GM23338 (cell line): ENCODE measurements around the gene PLA2G4F. TPM values are rescaled to one million over a fixed set of nuclear protein-coding genes. Genes with fewer than 3 reads are reported as not detected.

Source experiments
- ATAC-seq: fragments of 200-7000 bp; cut with Tn5 transposase; 3 replicates; pipeline ENCODE4 v1.9.1; 2020
- DNase-seq: peaks from one replicate; pipeline ENCODE4 v3.0.0-alpha.2; 2015; ENCODE audit warnings: low spot score
- H2AFZ ChIP-seq: fragments of 200-600 bp; sonication (generic); 2 replicates; pipeline ENCODE4 v1.8.0; 2016; ENCODE audit warnings: antibody characterized with exemption, mild to moderate bottlenecking, moderate library complexity
- H3F3A ChIP-seq: fragments of 200-600 bp; sonication (generic); replicated peaks from 2 replicates; pipeline ENCODE4 v1.8.0; 2017; ENCODE audit warnings: antibody characterized with exemption, mixed run types, low read depth
- H3K27ac ChIP-seq: fragments of 200-600 bp; sonication (generic); 2 replicates; pipeline ENCODE4 v1.6.1; 2016; ENCODE audit warnings: low read depth
- H3K27me3 ChIP-seq: fragments of 200-600 bp; sonication (generic); 2 replicates; pipeline ENCODE4 v1.8.0; 2016; ENCODE audit warnings: mild to moderate bottlenecking, mixed run types, moderate library complexity; ENCODE audit not compliant: insufficient read depth
- H3K36me3 ChIP-seq: fragments of 200-600 bp; sonication (generic); 2 replicates; pipeline ENCODE4 v1.8.0; 2016; ENCODE audit warnings: mild to moderate bottlenecking; ENCODE audit not compliant: insufficient read depth
- H3K4me1 ChIP-seq: fragments of 200-600 bp; sonication (generic); 2 replicates; pipeline ENCODE4 v1.8.0; 2016; ENCODE audit warnings: mild to moderate bottlenecking, moderate library complexity; ENCODE audit not compliant: insufficient read depth
- H3K4me2 ChIP-seq: fragments of 200-600 bp; sonication (generic); 2 replicates; pipeline ENCODE4 v1.7.1; 2017; ENCODE audit warnings: mixed run types
- H3K4me3 ChIP-seq: fragments of 200-600 bp; sonication (generic); 2 replicates; pipeline ENCODE4 v1.6.1; 2016; ENCODE audit warnings: mixed run types
- H3K79me2 ChIP-seq: fragments of 200-600 bp; sonication (generic); replicated peaks from 2 replicates; pipeline ENCODE4 v1.8.0; 2017; ENCODE audit warnings: mild to moderate bottlenecking; ENCODE audit not compliant: insufficient read depth
- H3K9me2 ChIP-seq: fragments of 200-600 bp; sonication (generic); 2 replicates; pipeline ENCODE4 v1.8.0; 2017; ENCODE audit not compliant: insufficient read depth
- H4K20me1 ChIP-seq: fragments of 200-600 bp; sonication (generic); replicated peaks from 2 replicates; pipeline ENCODE4 v1.8.0; 2017; ENCODE audit warnings: mild to moderate bottlenecking; ENCODE audit not compliant: insufficient read depth
- H3K27ac Mint-ChIP-seq: 2 replicates; pipeline ENCODE4 v1.8.0; 2020; ENCODE audit warnings: inconsistent platforms, mild to moderate bottlenecking, moderate library complexity, mixed read lengths
- H3K27me3 Mint-ChIP-seq: 3 replicates; pipeline ENCODE4 v1.8.0; 2022; ENCODE audit warnings: low read depth, mild to moderate bottlenecking, moderate library complexity, mixed read lengths, inconsistent platforms; ENCODE audit not compliant: insufficient read depth, poor library complexity
- H3K36me3 Mint-ChIP-seq: 3 replicates; pipeline ENCODE4 v1.8.0; 2021; ENCODE audit warnings: low read depth, mild to moderate bottlenecking, inconsistent platforms, moderate library complexity, mixed read lengths
- H3K4me1 Mint-ChIP-seq: 3 replicates; pipeline ENCODE4 v1.8.0; 2020; ENCODE audit warnings: mild to moderate bottlenecking, inconsistent platforms, mixed read lengths
- H3K4me3 Mint-ChIP-seq: 3 replicates; pipeline ENCODE4 v1.8.0; 2021; ENCODE audit warnings: moderate library complexity, mild to moderate bottlenecking, inconsistent platforms, mixed read lengths
- H3K9me3 Mint-ChIP-seq: 3 replicates; pipeline ENCODE4 v1.8.0; 2020; ENCODE audit warnings: moderate library complexity, mild to moderate bottlenecking, inconsistent platforms, mixed read lengths
- CREB1 ChIP-seq: fragments of 250-450 bp; sonication (Bioruptor Pico); IDR thresholded peaks from 2 replicates; pipeline ENCODE4 v1.5.0; 2020; ENCODE audit warnings: low read depth, mild to moderate bottlenecking, moderate library complexity
- EZH2 ChIP-seq: fragments of 200-600 bp; sonication (generic); IDR thresholded peaks from one replicate; pipeline ENCODE4 v1.8.0; 2017; ENCODE audit warnings: antibody characterized with exemption, mild to moderate bottlenecking, low read depth; ENCODE audit not compliant: unreplicated experiment
- ZNF114 ChIP-seq: fragments of 250-450 bp; sonication (Bioruptor Pico); IDR thresholded peaks from 2 replicates; pipeline ENCODE4 v1.5.0; 2020; ENCODE audit warnings: mild to moderate bottlenecking, moderate library complexity
- ZNF331 ChIP-seq: fragments of 250-450 bp; sonication (Bioruptor Pico); IDR thresholded peaks from 2 replicates; pipeline ENCODE4 v1.5.0; 2020; ENCODE audit warnings: low read depth, mild to moderate bottlenecking, moderate library complexity
- polyA plus RNA-seq: library from polyadenylated mRNA; unstranded; fragments of >200 nt; fragmentation: Nextera tagmentation; extraction: Ambion mirVana; gene quantifications from 2 replicates; pipeline ENCODE4 v1.2.1, GENCODE V29; 2016
- total RNA-seq: library from RNA; depleted of rRNA; stranded (reverse); fragments of >200 nt; shearing (Covaris generic); gene quantifications from 2 replicates; pipeline ENCODE4 v1.2.3, GENCODE V29; 2014
- TF ChIP-seq, protein P1 (sequence below): IDR thresholded peaks from one replicate; pipeline ENCODE4 v1.6.1; 2018; ENCODE audit warnings: antibody characterized with exemption; ENCODE audit not compliant: unreplicated experiment
- TF ChIP-seq, protein P2 (sequence below), 2 experiments: fragments of 200-600 bp in 1 of 2; sonication (generic) in 1 of 2; conservative IDR thresholded peaks; 2 replicates each; pipeline versions ENCODE4 v1.5.1 to v1.6.1; 2016 to 2017; ENCODE audit warnings: antibody characterized with exemption in 2 of 2, low read depth in 2 of 2, mild to moderate bottlenecking in 2 of 2, moderate library complexity in 1 of 2

PLA2G4F gene
- total and polyA plus RNA-seq, 2 experiments from 2014 or later = not detected

DNA sequence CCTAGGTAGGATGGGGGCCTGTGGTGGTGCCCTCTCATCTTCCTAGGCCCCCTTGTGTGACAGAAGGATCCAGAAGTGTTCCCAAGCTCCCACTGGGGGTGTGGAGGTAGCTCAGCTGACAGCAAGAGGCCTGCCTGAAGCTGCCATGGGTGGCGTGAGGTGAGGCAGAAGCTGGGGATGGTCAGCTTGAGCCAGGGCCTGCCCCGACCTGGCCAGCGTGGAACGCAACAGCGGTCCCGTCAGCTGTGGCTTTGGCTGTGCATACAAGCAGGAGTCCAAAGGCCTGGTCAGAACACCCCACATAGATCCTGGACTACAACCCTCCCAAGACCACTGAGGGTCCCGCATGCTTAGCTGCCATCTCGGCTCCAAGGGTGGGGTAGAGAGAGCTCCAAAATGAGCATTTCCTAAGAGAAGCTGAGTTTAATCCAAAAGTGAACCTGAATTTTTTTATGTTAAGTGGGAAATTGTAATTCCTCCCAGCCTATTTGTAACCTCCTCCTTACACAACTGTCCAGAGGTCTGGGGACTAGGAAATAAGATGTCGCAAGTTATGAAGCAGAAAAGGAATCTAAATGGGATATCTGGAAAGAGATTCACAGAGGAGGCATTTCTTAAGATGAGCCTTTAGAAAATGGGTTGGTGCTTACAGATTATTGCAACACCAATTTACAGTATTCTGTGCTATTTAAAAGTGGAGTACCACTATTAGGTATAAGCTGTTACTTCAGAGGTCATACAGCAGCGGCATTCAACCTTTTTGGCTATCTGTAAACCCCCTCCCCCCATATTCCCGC, 52.1 kb downstream of the PLA2G4F start (continued):
- TF ChIP-seq, protein P1, sequence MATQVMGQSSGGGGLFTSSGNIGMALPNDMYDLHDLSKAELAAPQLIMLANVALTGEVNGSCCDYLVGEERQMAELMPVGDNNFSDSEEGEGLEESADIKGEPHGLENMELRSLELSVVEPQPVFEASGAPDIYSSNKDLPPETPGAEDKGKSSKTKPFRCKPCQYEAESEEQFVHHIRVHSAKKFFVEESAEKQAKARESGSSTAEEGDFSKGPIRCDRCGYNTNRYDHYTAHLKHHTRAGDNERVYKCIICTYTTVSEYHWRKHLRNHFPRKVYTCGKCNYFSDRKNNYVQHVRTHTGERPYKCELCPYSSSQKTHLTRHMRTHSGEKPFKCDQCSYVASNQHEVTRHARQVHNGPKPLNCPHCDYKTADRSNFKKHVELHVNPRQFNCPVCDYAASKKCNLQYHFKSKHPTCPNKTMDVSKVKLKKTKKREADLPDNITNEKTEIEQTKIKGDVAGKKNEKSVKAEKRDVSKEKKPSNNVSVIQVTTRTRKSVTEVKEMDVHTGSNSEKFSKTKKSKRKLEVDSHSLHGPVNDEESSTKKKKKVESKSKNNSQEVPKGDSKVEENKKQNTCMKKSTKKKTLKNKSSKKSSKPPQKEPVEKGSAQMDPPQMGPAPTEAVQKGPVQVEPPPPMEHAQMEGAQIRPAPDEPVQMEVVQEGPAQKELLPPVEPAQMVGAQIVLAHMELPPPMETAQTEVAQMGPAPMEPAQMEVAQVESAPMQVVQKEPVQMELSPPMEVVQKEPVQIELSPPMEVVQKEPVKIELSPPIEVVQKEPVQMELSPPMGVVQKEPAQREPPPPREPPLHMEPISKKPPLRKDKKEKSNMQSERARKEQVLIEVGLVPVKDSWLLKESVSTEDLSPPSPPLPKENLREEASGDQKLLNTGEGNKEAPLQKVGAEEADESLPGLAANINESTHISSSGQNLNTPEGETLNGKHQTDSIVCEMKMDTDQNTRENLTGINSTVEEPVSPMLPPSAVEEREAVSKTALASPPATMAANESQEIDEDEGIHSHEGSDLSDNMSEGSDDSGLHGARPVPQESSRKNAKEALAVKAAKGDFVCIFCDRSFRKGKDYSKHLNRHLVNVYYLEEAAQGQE = no peak
- no peak for TF ChIP-seq ZNF114
- TF ChIP-seq EZH2 = no peak
- TF ChIP-seq, protein P2, sequence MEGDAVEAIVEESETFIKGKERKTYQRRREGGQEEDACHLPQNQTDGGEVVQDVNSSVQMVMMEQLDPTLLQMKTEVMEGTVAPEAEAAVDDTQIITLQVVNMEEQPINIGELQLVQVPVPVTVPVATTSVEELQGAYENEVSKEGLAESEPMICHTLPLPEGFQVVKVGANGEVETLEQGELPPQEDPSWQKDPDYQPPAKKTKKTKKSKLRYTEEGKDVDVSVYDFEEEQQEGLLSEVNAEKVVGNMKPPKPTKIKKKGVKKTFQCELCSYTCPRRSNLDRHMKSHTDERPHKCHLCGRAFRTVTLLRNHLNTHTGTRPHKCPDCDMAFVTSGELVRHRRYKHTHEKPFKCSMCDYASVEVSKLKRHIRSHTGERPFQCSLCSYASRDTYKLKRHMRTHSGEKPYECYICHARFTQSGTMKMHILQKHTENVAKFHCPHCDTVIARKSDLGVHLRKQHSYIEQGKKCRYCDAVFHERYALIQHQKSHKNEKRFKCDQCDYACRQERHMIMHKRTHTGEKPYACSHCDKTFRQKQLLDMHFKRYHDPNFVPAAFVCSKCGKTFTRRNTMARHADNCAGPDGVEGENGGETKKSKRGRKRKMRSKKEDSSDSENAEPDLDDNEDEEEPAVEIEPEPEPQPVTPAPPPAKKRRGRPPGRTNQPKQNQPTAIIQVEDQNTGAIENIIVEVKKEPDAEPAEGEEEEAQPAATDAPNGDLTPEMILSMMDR (conservative IDR thresholded peaks at IDR 0.05; ENCODE audit: low read depth in 2 of 2) = no peak
- TF ChIP-seq ZNF331 (CRISPR knock-in tag) = no peak
- TF ChIP-seq CREB1 (CRISPR knock-in tag) = no peak

DNA sequence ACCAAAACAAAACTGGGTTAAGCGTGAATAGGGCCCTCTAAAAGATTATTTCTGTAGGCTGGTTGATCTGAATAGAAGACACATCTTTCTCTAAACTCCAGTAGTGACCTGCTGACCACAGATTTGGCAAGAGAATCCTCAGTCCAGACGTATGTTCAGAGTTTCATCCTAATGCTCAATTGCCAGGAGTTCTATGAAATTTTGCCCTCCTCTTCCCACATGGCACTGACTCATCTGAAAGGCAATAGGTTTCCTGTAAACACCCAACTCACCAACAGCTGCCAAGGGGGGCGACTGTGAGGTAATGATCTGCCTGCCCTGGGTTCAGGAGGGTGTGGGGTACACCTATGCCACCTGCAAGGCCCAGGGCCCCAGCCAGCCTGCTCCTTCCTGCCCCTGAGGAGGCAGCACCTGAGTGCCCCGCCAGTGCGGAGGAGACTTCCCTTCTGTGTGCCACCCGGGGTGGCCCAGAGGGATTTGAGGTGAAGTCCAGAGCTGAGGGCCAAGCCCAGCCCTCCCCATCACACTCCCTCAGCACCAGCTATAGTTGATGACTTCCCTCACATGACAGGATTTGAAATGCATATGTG, 53.7 kb downstream of the PLA2G4F start:
- no peaks in the 10 kb centered on the region for H3K9me3 Mint-ChIP-seq
- Histone ChIP-seq H3K36me3 (no peaks in the 10 kb centered on the region), H3K79me2 (no peaks in the 10 kb centered on the region), H3K9me2 (no peaks in the 10 kb centered on the region), H3K4me3 (no peak overlapping the region), H3K27me3 (no peaks in the 10 kb centered on the region), H4K20me1 (no peaks in the 10 kb centered on the region), H3K4me2 (no peak overlapping the region), H3K4me1 (no peaks in the 10 kb centered on the region), H3K27ac (no peak overlapping the region), H3F3A (no peaks in the 10 kb centered on the region), H2AFZ (no peak overlapping the region; the same call in 1 of the 2 replicates)
- ATAC-seq = no peak
- no peak overlapping the region for H3K4me3 Mint-ChIP-seq
- no peaks in the 10 kb centered on the region for H3K27me3 Mint-ChIP-seq
- no peaks in the 10 kb centered on the region for H3K36me3 Mint-ChIP-seq
- TF ChIP-seq CREB1 (CRISPR knock-in tag) (no peak), ZNF114 (no peak)
- TF ChIP-seq, protein P2 (conservative IDR thresholded peaks at IDR 0.05; ENCODE audit: low read depth in 2 of 2) = 0 out of 4 replicates have a peak, but pooled peaks of 1 of the 2 experiments have one; percentile 2
- H3K27ac Mint-ChIP-seq = no peak overlapping the region
- no peak for DNase-seq
- no peaks in the 10 kb centered on the region; the same call in 2 of the 3 replicates for H3K4me1 Mint-ChIP-seq
